ENCODE results near the gene PPP1R26.
"Not testable (repeated sequence)": the region's sequence is repeated elsewhere in the genome, so short reads cannot be mapped to it uniquely, and the experiment has no call there.

The PPP1R26 gene

DNA sequence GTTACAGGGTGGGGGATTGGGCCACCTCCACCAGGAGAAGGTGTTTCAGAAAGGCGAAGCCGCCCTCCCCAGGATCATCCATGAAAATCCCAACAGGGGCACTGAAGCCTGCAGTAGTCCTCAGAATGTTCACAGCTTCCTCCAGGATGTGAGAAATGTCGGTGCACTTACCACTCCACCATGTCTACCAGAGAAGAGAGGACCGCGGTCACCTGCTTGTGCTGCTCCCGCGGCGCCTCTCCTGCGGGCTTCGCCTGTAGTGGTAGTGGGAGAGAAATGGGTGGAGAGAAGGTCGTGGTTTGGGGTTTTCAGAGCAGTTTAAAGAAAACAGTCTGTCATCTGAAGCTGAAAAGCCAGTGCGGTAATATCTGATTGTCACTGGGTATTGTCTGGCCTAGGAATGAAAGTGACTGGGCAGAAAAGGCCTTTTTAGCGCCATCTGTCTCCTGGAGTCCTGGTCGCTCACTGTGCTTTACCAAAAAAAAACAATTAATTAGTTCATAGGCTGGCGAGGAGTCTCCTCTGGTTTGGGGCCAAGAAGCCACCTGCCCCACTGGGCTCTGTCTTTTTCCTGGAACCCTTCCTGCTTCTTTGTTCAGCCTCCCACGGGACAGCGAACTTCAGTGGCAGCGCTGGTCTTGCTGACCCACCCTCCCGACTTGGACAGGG lies 23.0 kb upstream of the PPP1R26 start:
- H3K27ac ChIP-seq = no peak overlapping the region
- no peak for TF ChIP-seq ZFX (IDR thresholded peaks at IDR 0.05)
- TF ChIP-seq, protein P1, sequence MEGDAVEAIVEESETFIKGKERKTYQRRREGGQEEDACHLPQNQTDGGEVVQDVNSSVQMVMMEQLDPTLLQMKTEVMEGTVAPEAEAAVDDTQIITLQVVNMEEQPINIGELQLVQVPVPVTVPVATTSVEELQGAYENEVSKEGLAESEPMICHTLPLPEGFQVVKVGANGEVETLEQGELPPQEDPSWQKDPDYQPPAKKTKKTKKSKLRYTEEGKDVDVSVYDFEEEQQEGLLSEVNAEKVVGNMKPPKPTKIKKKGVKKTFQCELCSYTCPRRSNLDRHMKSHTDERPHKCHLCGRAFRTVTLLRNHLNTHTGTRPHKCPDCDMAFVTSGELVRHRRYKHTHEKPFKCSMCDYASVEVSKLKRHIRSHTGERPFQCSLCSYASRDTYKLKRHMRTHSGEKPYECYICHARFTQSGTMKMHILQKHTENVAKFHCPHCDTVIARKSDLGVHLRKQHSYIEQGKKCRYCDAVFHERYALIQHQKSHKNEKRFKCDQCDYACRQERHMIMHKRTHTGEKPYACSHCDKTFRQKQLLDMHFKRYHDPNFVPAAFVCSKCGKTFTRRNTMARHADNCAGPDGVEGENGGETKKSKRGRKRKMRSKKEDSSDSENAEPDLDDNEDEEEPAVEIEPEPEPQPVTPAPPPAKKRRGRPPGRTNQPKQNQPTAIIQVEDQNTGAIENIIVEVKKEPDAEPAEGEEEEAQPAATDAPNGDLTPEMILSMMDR (conservative IDR thresholded peaks at IDR 0.05) = no peak

GRCh38 chr9:135458478-135458877 lies 21.1 kb upstream of the PPP1R26 start:
- H3K27ac ChIP-seq = not testable (repeated sequence)

GRCh38 chr9:135461936-135462335 lies 17.6 kb upstream of the PPP1R26 start:
- no peak overlapping the region for H3K27ac ChIP-seq
- TF ChIP-seq, protein P1 (conservative IDR thresholded peaks at IDR 0.05) = no peak
- TF ChIP-seq ZFX (IDR thresholded peaks at IDR 0.05) = no peak

- TF ChIP-seq, protein P1 (conservative IDR thresholded peaks at IDR 0.05) = no peak
- no peak for TF ChIP-seq ZFX (IDR thresholded peaks at IDR 0.05)
- no peak overlapping the region for H3K27ac ChIP-seq
Observed at GRCh38 chr9:135463140-135463539, 16.4 kb upstream of the PPP1R26 start.

DNA sequence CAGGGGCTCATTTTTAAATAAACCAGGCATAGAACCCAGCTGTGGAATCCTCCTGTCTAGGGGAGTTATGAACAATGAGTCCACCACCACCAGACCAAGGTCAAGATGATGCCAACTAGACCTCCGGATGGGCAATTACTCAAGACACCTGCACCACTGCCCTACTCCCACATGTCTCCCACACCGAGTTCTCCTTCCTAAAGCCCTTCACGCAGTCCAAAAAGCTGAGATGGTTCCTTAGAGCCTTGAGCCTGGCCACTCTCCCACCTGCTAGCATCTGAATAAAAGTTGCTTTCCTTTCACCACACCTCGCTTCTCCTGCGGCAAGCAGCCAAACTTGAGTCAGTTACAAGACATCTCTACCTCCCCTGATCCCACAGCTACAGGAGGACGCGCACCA lies 15.4 kb upstream of the PPP1R26 start:
- TF ChIP-seq, protein P1 (conservative IDR thresholded peaks at IDR 0.05) = no peak
- no peak for TF ChIP-seq ZFX (IDR thresholded peaks at IDR 0.05)
- H3K27ac ChIP-seq = no peak overlapping the region

GRCh38 chr9:135468854-135469521 lies 10.6 kb upstream of the PPP1R26 start:
- no peak overlapping the region for H3K27ac ChIP-seq

GRCh38 chr9:135471791-135472640 lies 7.6 kb upstream of the PPP1R26 start:
- H3K27ac ChIP-seq = no peak overlapping the region
- TF ChIP-seq, protein P1 (conservative IDR thresholded peaks at IDR 0.05) = no peak
- TF ChIP-seq ZFX (IDR thresholded peaks at IDR 0.05) = no peak

More at GRCh38 chr9:135468854-135469521, 10.6 kb upstream of the PPP1R26 start:
- TF ChIP-seq, protein P1 (conservative IDR thresholded peaks at IDR 0.05) = no peak
- no peak for TF ChIP-seq ZFX (IDR thresholded peaks at IDR 0.05)

Data from C4-2B (cell line).